ENCODE measurements around the gene LRP11.

GRCh38 chr6:149857541-149857940 is 6.6 kb downstream of the LRP11 start:
- TF ChIP-seq TP53 (CRISPR knock-in tag; IDR thresholded peaks at IDR 0.05) = no peak
- TF ChIP-seq CTCF (IDR thresholded peaks at IDR 0.05) = no peak
- no peak for TF ChIP-seq POLR2A (IDR thresholded peaks at IDR 0.05; ENCODE audit: low read length)
- TF ChIP-seq BHLHE40 (IDR thresholded peaks at IDR 0.05; ENCODE audit: low read depth, low read length) = no peak
- TF ChIP-seq BCL3 (IDR thresholded peaks at IDR 0.05) = no peak
- TF ChIP-seq EHF (CRISPR knock-in tag; IDR thresholded peaks at IDR 0.05) = no peak
- TF ChIP-seq SMC3 (IDR thresholded peaks at IDR 0.05) = no peak
- no peak for TF ChIP-seq NPAS2 (CRISPR knock-in tag; IDR thresholded peaks at IDR 0.05; ENCODE audit: borderline replicate concordance)
- TF ChIP-seq MAX (IDR thresholded peaks at IDR 0.05) = no peak
- no peak for TF ChIP-seq FOSB (CRISPR knock-in tag; IDR thresholded peaks at IDR 0.05)
- no peak for TF ChIP-seq EP300 (IDR thresholded peaks at IDR 0.05)
- TF ChIP-seq RAD21 (conservative IDR thresholded peaks at IDR 0.05 in 1 of 2, IDR thresholded peaks at IDR 0.05 in 1 of 2) = no peak

Data from A549 (cell line).